Measurements from ENCODE around the gene RHCG. TPM values are rescaled to one million over a fixed set of nuclear protein-coding genes. Genes with fewer than 3 reads are reported as not detected.

The RHCG gene
- total RNA-seq, 1 donor from 2014 or later: not detected

- Mint-ChIP-seq H3K27me3 (ENCODE audit: unreplicated experiment) (peaks cover 7% of the 10 kb centered on the region), H3K9me3 (ENCODE audit: unreplicated experiment) (no peaks in the 10 kb centered on the region), H3K4me3 (ENCODE audit: unreplicated experiment) (no peak overlapping the region), H3K27ac (ENCODE audit: unreplicated experiment) (no peak overlapping the region), H3K36me3 (ENCODE audit: low read depth, unreplicated experiment) (no peaks in the 10 kb centered on the region), H3K4me1 (ENCODE audit: unreplicated experiment) (no peaks in the 10 kb centered on the region)
- peak; percentile 24 for TF ChIP-seq CTCF (IDR thresholded peaks at IDR 0.05; ENCODE audit: unreplicated experiment)
- no peak for DNase-seq (ENCODE audit: low spot score)
Measured at GRCh38 chr15:89500397-89501270, 4.3 kb upstream of the RHCG start.

- Mint-ChIP-seq H3K4me1 (ENCODE audit: unreplicated experiment) (no peaks in the 10 kb centered on the region), H3K9me3 (ENCODE audit: unreplicated experiment) (no peaks in the 10 kb centered on the region), H3K27me3 (ENCODE audit: unreplicated experiment) (peaks cover 8% of the 10 kb centered on the region), H3K36me3 (ENCODE audit: low read depth, unreplicated experiment) (no peaks in the 10 kb centered on the region), H3K27ac (ENCODE audit: unreplicated experiment) (no peak overlapping the region), H3K4me3 (ENCODE audit: unreplicated experiment) (no peak overlapping the region)
- TF ChIP-seq CTCF (IDR thresholded peaks at IDR 0.05; ENCODE audit: unreplicated experiment): no peak
- DNase-seq (ENCODE audit: low spot score): no peak
Measured at GRCh38 chr15:89499156-89499555, 2.8 kb upstream of the RHCG start.

- no peaks in the 10 kb centered on the region for H3K4me1 Mint-ChIP-seq (ENCODE audit: unreplicated experiment)
- H3K36me3 Mint-ChIP-seq (ENCODE audit: low read depth, unreplicated experiment): no peaks in the 10 kb centered on the region
- no peak for TF ChIP-seq CTCF (IDR thresholded peaks at IDR 0.05; ENCODE audit: unreplicated experiment)
- H3K4me3 Mint-ChIP-seq (ENCODE audit: unreplicated experiment): no peak overlapping the region
- no peak for DNase-seq (ENCODE audit: low spot score)
- no peak overlapping the region for H3K27ac Mint-ChIP-seq (ENCODE audit: unreplicated experiment)
- no peaks in the 10 kb centered on the region for H3K9me3 Mint-ChIP-seq (ENCODE audit: unreplicated experiment)
- H3K27me3 Mint-ChIP-seq (ENCODE audit: unreplicated experiment): peaks cover 8% of the 10 kb centered on the region
Measured at GRCh38 chr15:89498574-89498906, 2.2 kb upstream of the RHCG start.

GRCh38 chr15:89497231-89497630, 848 bp upstream of the RHCG start:
- Mint-ChIP-seq H3K27me3 (ENCODE audit: unreplicated experiment) (peaks cover 7% of the 10 kb centered on the region), H3K4me1 (ENCODE audit: unreplicated experiment) (no peaks in the 10 kb centered on the region), H3K9me3 (ENCODE audit: unreplicated experiment) (no peaks in the 10 kb centered on the region), H3K27ac (ENCODE audit: unreplicated experiment) (no peak overlapping the region), H3K36me3 (ENCODE audit: low read depth, unreplicated experiment) (no peaks in the 10 kb centered on the region), H3K4me3 (ENCODE audit: unreplicated experiment) (no peak overlapping the region)
- no peak for DNase-seq (ENCODE audit: low spot score)
- no peak for TF ChIP-seq CTCF (IDR thresholded peaks at IDR 0.05; ENCODE audit: unreplicated experiment)

GRCh38 chr15:89495638-89496145, 691 bp downstream of the RHCG start:
- Mint-ChIP-seq H3K4me3 (ENCODE audit: unreplicated experiment) (no peak overlapping the region), H3K4me1 (ENCODE audit: unreplicated experiment) (no peaks in the 10 kb centered on the region), H3K9me3 (ENCODE audit: unreplicated experiment) (no peaks in the 10 kb centered on the region), H3K27ac (ENCODE audit: unreplicated experiment) (no peak overlapping the region), H3K27me3 (ENCODE audit: unreplicated experiment) (peaks cover 7% of the 10 kb centered on the region), H3K36me3 (ENCODE audit: low read depth, unreplicated experiment) (no peaks in the 10 kb centered on the region)
- no peak for TF ChIP-seq CTCF (IDR thresholded peaks at IDR 0.05; ENCODE audit: unreplicated experiment)
- no peak for DNase-seq (ENCODE audit: low spot score)
